GM12878 (cell line): ENCODE results near the gene ERC1.

ENCODE experiments used
- BHLHE40 ChIP-seq, 2 experiments: fragments of 450-650 bp in 1 of 2; IDR thresholded peaks; 2 replicates each; pipeline ENCODE4 v1.6.1; 2011 to 2017; ENCODE audit warnings: low read depth in 2 of 2, borderline replicate concordance in 1 of 2, improper control_type of control experiment in 1 of 2, low read length in 1 of 2, mild to moderate bottlenecking in 1 of 2
- DPF2 ChIP-seq: fragments of 450-650 bp; IDR thresholded peaks from 2 replicates; pipeline ENCODE4 v1.6.1; 2017; ENCODE audit warnings: mild to moderate bottlenecking
- MXI1 ChIP-seq: fragments of 150-350 bp; IDR thresholded peaks from 2 replicates; pipeline ENCODE4 v1.6.1; 2011; ENCODE audit warnings: low read depth, mild to moderate bottlenecking, inconsistent platforms, low read length, improper control_type of control experiment
- MYC ChIP-seq: IDR thresholded peaks from 2 replicates; pipeline ENCODE4 v1.6.1; 2011; ENCODE audit warnings: mild to moderate bottlenecking, low read length, moderate library complexity, inconsistent platforms; ENCODE audit not compliant: insufficient read depth, insufficient replicate concordance, insufficient read length, severe bottlenecking
- NBN ChIP-seq: fragments of 450-650 bp; IDR thresholded peaks from 2 replicates; pipeline ENCODE4 v1.6.1; 2016
- POLR2AphosphoS5 ChIP-seq: IDR thresholded peaks from 2 replicates; pipeline ENCODE4 v1.6.1; 2011; ENCODE audit warnings: mild to moderate bottlenecking, low read length, inconsistent platforms
- SMAD5 ChIP-seq: IDR thresholded peaks from 2 replicates; pipeline ENCODE4 v1.6.1; 2016; ENCODE audit warnings: antibody characterized with exemption, low read depth
- SUZ12 ChIP-seq: fragments of 200-600 bp; sonication (generic); IDR thresholded peaks from one replicate; pipeline ENCODE4 v1.6.1; 2018; ENCODE audit warnings: antibody characterized with exemption, mild to moderate bottlenecking; ENCODE audit not compliant: unreplicated experiment
- TF ChIP-seq, protein P1 (sequence below), 3 experiments: IDR thresholded peaks in 2 of 3; conservative IDR thresholded peaks in 1 of 3; 2 replicates each; pipeline ENCODE4 v1.5.1; 2011; ENCODE audit warnings: low read depth in 3 of 3, low read length in 3 of 3, mild to moderate bottlenecking in 3 of 3, control low read depth in 2 of 3, moderate library complexity in 2 of 3, inconsistent platforms in 1 of 3, mixed read lengths in 1 of 3; ENCODE audit not compliant: control insufficient read depth in 2 of 3, insufficient read depth in 1 of 3; ENCODE audit errors: extremely low read depth in 1 of 3
- TF ChIP-seq, protein P2 (sequence below): IDR thresholded peaks from 2 replicates; pipeline ENCODE4 v1.6.1; 2011; ENCODE audit warnings: low read depth, low read length, improper control_type of control experiment, borderline replicate concordance
- TF ChIP-seq, protein P3 (sequence below): IDR thresholded peaks from 2 replicates; pipeline ENCODE4 v1.6.1; 2012; ENCODE audit warnings: low read length, inconsistent platforms
- TF ChIP-seq, protein P4 (sequence below): IDR thresholded peaks from 2 replicates; pipeline ENCODE4 v1.6.1; 2012; ENCODE audit warnings: low read depth, low read length, improper control_type of control experiment
- TF ChIP-seq, protein P5 (sequence below): fragments of 450-650 bp; IDR thresholded peaks from 2 replicates; pipeline ENCODE4 v1.6.1; 2016; ENCODE audit warnings: mild to moderate bottlenecking, moderate library complexity, borderline replicate concordance

DNA sequence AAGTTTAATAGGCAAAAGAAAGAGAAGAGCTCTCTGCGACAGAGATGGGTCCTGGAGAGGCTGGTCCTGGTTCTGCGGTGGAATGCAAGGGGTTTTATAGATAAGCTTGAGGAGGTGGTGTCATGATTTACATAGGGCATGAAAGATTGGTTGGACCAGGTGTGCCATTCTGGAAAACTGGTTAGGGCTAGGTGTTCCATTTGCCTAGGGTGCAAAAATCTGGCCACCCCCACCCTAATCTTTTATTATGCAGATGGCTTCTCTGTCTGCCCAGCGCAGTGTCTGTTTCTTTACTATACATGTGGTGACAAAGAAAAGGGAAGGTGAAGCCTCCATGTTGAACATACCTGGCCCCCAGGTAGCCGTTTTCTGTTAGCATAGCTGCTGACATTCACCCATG, 65.4 kb downstream of the ERC1 start:
- no peak for TF ChIP-seq SMAD5
- TF ChIP-seq, protein P1, sequence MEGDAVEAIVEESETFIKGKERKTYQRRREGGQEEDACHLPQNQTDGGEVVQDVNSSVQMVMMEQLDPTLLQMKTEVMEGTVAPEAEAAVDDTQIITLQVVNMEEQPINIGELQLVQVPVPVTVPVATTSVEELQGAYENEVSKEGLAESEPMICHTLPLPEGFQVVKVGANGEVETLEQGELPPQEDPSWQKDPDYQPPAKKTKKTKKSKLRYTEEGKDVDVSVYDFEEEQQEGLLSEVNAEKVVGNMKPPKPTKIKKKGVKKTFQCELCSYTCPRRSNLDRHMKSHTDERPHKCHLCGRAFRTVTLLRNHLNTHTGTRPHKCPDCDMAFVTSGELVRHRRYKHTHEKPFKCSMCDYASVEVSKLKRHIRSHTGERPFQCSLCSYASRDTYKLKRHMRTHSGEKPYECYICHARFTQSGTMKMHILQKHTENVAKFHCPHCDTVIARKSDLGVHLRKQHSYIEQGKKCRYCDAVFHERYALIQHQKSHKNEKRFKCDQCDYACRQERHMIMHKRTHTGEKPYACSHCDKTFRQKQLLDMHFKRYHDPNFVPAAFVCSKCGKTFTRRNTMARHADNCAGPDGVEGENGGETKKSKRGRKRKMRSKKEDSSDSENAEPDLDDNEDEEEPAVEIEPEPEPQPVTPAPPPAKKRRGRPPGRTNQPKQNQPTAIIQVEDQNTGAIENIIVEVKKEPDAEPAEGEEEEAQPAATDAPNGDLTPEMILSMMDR (IDR thresholded peaks at IDR 0.05 in 2 of 3, conservative IDR thresholded peaks at IDR 0.05 in 1 of 3; ENCODE audit: control insufficient read depth in 2 of 3, extremely low read depth in 1 of 3, insufficient read depth in 1 of 3, low read depth in 3 of 3, low read length in 3 of 3), result no peak
- no peak for TF ChIP-seq MYC
- TF ChIP-seq, protein P2, sequence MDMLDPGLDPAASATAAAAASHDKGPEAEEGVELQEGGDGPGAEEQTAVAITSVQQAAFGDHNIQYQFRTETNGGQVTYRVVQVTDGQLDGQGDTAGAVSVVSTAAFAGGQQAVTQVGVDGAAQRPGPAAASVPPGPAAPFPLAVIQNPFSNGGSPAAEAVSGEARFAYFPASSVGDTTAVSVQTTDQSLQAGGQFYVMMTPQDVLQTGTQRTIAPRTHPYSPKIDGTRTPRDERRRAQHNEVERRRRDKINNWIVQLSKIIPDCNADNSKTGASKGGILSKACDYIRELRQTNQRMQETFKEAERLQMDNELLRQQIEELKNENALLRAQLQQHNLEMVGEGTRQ, result no peak
- no peak for TF ChIP-seq DPF2
- no peak for TF ChIP-seq POLR2AphosphoS5
- TF ChIP-seq SUZ12, result no peak
- no peak for TF ChIP-seq MXI1
- no peak for TF ChIP-seq NBN
- TF ChIP-seq, protein P3, sequence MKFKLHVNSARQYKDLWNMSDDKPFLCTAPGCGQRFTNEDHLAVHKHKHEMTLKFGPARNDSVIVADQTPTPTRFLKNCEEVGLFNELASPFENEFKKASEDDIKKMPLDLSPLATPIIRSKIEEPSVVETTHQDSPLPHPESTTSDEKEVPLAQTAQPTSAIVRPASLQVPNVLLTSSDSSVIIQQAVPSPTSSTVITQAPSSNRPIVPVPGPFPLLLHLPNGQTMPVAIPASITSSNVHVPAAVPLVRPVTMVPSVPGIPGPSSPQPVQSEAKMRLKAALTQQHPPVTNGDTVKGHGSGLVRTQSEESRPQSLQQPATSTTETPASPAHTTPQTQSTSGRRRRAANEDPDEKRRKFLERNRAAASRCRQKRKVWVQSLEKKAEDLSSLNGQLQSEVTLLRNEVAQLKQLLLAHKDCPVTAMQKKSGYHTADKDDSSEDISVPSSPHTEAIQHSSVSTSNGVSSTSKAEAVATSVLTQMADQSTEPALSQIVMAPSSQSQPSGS, result no peak
- TF ChIP-seq BHLHE40 (IDR thresholded peaks at IDR 0.05; ENCODE audit: borderline replicate concordance in 1 of 2, low read depth in 2 of 2, low read length in 1 of 2), result no peak
- TF ChIP-seq, protein P4, sequence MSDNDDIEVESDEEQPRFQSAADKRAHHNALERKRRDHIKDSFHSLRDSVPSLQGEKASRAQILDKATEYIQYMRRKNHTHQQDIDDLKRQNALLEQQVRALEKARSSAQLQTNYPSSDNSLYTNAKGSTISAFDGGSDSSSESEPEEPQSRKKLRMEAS, result no peak
- TF ChIP-seq, protein P5, sequence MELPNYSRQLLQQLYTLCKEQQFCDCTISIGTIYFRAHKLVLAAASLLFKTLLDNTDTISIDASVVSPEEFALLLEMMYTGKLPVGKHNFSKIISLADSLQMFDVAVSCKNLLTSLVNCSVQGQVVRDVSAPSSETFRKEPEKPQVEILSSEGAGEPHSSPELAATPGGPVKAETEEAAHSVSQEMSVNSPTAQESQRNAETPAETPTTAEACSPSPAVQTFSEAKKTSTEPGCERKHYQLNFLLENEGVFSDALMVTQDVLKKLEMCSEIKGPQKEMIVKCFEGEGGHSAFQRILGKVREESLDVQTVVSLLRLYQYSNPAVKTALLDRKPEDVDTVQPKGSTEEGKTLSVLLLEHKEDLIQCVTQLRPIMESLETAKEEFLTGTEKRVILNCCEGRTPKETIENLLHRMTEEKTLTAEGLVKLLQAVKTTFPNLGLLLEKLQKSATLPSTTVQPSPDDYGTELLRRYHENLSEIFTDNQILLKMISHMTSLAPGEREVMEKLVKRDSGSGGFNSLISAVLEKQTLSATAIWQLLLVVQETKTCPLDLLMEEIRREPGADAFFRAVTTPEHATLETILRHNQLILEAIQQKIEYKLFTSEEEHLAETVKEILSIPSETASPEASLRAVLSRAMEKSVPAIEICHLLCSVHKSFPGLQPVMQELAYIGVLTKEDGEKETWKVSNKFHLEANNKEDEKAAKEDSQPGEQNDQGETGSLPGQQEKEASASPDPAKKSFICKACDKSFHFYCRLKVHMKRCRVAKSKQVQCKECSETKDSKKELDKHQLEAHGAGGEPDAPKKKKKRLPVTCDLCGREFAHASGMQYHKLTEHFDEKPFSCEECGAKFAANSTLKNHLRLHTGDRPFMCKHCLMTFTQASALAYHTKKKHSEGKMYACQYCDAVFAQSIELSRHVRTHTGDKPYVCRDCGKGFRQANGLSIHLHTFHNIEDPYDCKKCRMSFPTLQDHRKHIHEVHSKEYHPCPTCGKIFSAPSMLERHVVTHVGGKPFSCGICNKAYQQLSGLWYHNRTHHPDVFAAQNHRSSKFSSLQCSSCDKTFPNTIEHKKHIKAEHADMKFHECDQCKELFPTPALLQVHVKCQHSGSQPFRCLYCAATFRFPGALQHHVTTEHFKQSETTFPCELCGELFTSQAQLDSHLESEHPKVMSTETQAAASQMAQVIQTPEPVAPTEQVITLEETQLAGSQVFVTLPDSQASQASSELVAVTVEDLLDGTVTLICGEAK, result no peak
